NB4 (cell line): ENCODE measurements around the gene RANBP3.
"Not testable (repeated sequence)": the region's sequence is repeated elsewhere in the genome, so short reads cannot be mapped to it uniquely, and the experiment has no call there.

Experiments used
- DNase-seq: peaks from one replicate; pipeline ENCODE4 v3.0.0; 2010; ENCODE audit warnings: low read depth
- H3K4me3 ChIP-seq: one replicate; pipeline ENCODE4 v1.5.1; 2011; ENCODE audit warnings: mild to moderate bottlenecking, low read depth, low read length, moderate library complexity
- MYC ChIP-seq: IDR thresholded peaks from 2 replicates; pipeline ENCODE4 v1.6.1; 2011; ENCODE audit warnings: low read depth, low read length
- POLR2A ChIP-seq: IDR thresholded peaks from 2 replicates; pipeline ENCODE4 v1.6.1; 2011; ENCODE audit warnings: mild to moderate bottlenecking; ENCODE audit not compliant: insufficient read length; ENCODE audit errors: extremely low read depth
- TF ChIP-seq, protein P1 (sequence below): IDR thresholded peaks from one replicate; pipeline ENCODE4 v1.5.1; 2012; ENCODE audit warnings: low read depth, low read length
- TF ChIP-seq, protein P2 (sequence below): IDR thresholded peaks from 2 replicates; pipeline ENCODE4 v1.6.1; 2011; ENCODE audit warnings: low read depth, low read length

Gene RANBP3

DNA sequence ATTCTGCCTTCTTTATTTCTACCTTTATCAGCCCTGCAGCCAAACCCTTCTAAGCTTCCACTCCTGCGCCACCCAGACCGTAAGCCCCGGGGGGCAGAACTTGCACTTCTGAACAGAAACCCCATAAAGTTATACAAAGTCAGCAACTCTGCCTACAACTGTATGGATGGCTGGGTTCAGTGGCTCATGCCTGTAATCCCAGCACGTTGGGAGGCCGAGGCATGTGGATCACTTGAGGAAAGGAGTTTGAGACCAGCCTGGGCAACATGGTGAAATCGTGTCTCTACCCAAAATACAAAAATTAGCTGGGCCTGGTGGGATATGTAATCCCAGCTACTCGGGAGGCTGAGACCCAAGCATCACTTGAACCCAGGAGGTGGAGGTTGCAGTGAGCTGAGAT is 10.4 kb downstream of the RANBP3 start:
- DNase-seq: no peak
- no peak overlapping the region for H3K4me3 ChIP-seq
- TF ChIP-seq POLR2A (no peak), MYC (no peak)
- TF ChIP-seq, protein P1, sequence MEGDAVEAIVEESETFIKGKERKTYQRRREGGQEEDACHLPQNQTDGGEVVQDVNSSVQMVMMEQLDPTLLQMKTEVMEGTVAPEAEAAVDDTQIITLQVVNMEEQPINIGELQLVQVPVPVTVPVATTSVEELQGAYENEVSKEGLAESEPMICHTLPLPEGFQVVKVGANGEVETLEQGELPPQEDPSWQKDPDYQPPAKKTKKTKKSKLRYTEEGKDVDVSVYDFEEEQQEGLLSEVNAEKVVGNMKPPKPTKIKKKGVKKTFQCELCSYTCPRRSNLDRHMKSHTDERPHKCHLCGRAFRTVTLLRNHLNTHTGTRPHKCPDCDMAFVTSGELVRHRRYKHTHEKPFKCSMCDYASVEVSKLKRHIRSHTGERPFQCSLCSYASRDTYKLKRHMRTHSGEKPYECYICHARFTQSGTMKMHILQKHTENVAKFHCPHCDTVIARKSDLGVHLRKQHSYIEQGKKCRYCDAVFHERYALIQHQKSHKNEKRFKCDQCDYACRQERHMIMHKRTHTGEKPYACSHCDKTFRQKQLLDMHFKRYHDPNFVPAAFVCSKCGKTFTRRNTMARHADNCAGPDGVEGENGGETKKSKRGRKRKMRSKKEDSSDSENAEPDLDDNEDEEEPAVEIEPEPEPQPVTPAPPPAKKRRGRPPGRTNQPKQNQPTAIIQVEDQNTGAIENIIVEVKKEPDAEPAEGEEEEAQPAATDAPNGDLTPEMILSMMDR: no peak
- TF ChIP-seq, protein P2, sequence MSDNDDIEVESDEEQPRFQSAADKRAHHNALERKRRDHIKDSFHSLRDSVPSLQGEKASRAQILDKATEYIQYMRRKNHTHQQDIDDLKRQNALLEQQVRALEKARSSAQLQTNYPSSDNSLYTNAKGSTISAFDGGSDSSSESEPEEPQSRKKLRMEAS: no peak

DNA sequence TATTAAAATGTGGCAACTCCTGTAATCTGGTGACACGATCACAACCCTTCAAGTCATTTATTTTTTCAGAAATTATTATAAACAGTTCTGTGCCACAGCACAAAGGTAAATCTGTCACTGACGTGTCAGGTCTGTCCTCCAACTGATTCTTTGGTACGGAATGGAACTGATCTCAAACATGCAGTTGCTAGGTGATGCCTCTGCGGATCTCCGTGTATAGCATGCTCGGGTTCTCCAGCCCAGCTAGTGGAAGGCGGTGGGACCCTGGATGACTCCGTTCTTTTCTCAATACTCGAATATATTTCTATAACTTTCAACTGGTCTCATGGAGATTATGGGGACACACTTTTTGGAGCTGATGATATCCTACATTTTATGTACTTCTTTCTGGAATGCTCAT is 11.0 kb downstream of the RANBP3 start:
- DNase-seq: no peak
- TF ChIP-seq, protein P1: no peak
- TF ChIP-seq, protein P2: no peak
- TF ChIP-seq MYC: no peak
- no peak for TF ChIP-seq POLR2A
- no peak overlapping the region for H3K4me3 ChIP-seq

DNA sequence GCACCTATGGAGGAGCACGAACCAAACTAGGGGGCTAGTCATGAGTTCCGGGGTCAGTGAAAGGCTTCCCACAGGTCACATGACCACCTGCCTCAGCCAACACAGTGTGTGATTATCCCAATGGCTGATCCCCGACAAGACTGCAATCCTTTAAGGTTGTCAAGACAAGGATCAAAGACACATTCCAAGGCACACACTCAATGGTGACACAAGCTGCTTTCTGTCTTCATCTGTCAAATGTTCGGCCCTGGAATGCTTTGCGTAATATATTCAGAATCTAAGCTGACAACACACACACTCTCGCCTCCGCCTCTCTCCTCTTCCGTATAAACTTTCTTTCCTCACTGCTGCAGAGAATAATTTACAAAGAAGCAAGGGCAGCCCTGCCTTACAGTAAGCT is 11.7 kb downstream of the RANBP3 start:
- H3K4me3 ChIP-seq: no peak overlapping the region
- no peak for DNase-seq
- no peak for TF ChIP-seq MYC
- TF ChIP-seq, protein P2: no peak

DNA sequence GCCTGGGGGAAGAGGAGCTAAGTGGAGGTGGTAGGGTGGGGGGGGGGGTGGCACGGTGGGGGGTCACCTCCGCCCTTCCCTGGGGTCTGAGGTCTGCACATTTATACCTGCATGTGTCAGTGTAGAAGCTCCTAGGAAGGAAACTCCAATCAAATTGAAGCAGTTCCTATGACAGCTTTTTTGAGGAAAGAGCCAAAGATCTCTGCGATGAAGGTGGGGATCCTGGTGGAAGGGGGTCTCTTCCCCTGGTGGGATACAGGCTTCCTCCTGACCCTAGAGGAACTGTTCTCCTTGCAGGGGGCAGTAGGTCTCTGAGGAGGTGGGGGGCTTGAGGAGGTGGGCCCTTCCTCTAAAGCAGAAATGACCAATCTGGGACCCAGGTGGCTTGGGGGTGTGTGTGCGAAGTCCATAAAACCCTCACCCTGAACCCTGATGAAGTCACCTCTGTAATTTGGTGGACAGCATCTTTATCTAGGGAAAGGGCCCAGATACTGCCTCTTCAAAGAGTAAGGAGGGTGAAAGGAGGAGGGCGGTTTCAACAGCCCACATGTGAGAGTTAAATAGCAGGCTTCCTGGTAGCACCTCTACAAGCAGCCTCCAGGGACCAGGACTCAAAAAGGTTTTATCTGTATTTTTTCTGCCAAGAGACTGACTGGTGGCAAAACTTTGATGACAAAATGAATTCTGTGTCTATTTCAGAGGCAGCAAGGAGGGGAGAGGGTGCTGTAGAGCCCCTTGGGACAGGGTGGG is 12.9 kb downstream of the RANBP3 start:
- TF ChIP-seq, protein P1: no peak
- TF ChIP-seq POLR2A (no peak), MYC (no peak)
- TF ChIP-seq, protein P2: no peak
- DNase-seq: no peak
- no peak overlapping the region for H3K4me3 ChIP-seq

DNA sequence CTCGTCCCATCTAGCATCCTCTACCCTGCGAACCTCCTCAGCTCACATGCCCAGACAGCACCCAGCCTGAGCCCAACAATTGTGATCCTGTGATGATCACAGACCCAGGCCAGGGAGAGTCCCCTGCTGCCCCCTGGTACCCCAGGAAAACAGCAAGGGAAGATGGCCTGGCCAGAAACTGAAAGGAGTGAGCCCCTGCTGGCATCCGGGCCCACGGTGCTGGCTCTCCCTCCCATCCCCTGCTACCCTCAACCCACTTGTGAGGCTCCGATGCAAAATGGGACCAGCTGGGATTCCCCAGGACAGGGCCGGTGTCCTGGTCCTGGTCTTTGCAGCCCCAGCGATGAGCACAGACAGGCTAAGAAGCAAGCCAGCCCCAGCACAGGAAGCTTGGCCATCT is 14.1 kb downstream of the RANBP3 start:
- no peak for TF ChIP-seq MYC
- TF ChIP-seq, protein P2: no peak
- H3K4me3 ChIP-seq: no peak overlapping the region
- DNase-seq: no peak

DNA sequence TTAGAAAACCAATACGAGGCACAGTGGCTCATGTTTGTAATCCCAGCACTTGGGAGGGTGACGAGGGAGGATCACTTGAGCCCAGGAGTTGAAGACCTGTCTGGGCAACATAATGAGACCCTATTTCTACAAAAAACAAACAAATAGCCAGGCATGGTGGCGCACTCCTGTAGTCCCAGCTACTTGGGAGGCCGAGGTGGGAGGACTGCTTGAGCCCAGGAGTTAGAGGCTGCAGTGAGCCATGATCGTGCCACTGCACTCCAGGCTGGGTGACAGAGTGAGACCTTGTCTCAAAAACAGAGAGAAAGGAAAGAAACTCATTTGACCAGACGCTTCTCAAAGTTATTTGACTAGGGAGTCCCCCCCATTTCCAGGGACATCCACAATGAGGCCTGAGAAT is 14.7 kb downstream of the RANBP3 start:
- not testable (repeated sequence) for H3K4me3 ChIP-seq, DNase-seq

DNA sequence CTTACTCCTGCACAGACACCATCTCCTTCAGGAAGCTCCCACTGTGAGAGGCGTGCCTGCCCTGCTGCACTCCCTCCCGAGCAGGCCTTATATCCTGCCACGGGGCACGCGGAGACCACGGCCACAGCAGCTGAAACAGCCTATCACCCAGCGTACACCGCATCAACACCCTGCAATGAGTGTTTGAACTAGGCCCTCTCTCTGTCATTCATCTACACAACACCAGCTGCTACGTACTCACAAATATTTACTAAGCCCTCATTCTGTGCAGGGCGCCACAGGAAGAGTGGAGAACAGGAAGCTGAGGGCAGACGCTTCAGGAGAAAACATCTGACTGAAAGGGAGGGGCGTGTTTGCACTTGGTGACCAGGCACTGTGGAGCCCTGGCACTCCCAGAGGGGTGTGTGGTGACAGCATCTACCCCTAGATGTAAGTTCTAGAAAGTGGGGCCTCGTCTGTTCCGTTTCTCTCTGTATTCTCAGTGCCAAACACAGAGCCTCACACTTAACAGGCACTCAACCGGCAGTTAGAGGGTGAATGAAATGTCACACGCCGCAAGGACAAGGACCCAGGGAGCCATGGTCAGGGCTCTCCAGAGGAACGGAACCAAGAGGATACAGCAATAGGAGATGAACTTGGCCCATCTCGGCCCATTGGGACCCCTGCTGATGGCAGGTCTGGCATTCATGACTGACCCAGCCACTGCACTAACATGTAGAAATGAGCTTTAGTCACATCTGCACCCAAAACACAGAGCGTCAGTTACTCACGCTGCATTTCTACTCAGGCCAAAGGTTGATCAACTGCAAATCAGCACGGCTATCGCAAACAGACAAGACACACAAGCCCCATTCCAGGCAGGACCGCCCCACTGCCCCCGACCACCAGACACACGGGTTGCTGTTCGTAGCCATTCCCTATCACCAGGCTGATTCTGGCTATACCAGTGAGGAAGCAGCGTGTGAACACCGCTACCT is 15.7 kb downstream of the RANBP3 start:
- no peak overlapping the region for H3K4me3 ChIP-seq
- TF ChIP-seq, protein P1: no peak
- TF ChIP-seq MYC (no peak), POLR2A (no peak)
- TF ChIP-seq, protein P2: no peak
- peak; percentile 53 for DNase-seq

DNA sequence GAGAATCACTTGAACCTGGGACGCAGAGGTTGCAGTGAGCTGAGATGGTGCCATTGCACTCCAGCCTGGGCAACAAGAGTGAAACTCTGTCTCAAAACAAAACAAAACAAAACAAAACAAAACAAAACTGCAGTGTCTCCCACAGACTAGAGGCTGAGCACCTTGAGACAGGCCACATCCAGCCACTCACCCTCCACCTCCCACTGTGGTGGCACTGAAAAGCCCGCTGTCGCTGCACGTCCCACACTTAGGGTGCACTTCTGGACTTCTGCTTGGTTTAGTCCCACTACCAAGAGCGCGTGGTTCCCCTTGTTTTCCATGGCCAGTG is 16.3 kb downstream of the RANBP3 start:
- DNase-seq, H3K4me3 ChIP-seq: not testable (repeated sequence)
